HTERT RPE-1 (cell line): ENCODE measurements around the gene BBS1.
"Not testable (repeated sequence)": the region's sequence is repeated elsewhere in the genome, so short reads cannot be mapped to it uniquely, and the experiment has no call there.

Source experiments
- in situ Hi-C: fragments of 300-500 bp; cut with MboI; formaldehyde crosslinking; loops from 4 replicates; pipeline ENCODE4 v1.14.3; 2020; ENCODE audit warnings: low sequenced_read_pairs

Gene BBS1

DNA sequence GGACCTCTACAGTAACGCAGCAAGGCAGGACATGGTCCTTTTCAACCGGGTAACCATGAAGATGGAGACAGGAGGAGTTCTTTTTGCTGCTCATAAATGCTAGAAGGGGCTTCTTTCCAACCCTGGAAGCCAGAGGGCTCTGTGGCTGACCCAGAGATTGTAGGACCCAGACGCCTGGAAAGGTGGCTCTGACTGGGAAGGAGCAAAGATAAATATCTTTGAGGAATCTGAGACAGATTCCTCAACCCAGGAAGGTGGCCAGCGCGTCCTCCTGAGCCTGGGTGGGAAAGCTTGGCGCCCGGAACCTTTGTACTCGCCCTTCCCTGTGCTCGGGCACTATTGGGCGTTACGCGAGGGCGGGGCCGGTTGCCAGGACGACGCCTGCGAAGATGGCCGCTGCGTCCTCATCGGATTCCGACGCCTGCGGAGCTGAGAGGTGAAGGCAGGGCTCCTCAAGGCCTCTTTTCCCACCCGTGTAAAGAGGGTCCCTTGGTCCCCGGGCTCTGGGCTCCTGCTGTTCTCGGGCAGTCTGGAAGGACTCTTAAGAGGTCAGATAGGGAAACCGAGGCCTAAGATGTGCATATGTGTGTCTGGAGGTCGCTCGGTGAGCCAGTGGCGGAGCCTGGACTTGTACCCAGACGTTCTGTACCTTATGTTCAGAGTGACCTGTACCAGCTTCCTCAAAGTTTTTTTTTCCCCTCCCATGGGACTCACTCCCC is at the start of gene BBS1:
Gene BBS1 (plus strand): TSS at position 365 of the 719 bp plus-strand sequence. CDS start 25 bp downstream, at position 390.
- in situ Hi-C loops: no loop called here

DNA sequence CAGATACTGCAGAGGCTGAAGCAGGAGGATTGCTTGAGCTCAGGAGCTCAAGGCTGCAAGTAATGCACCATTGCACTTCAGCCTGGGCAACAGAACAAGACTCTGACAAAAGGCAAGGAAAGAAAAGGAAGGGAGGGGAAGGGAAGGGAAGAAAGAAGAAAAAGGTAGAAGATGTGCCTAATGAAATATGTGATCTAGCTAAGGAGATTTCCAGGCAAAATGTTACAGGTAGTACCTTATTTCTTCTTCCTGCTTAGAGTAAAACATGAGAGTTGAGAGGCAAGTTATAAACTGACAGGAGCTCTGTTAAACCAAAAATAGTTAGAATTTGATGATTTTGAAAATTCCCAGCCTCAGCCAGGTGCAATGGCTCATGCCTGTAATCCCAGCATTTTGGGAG is 48.4 kb upstream of the BBS1 start:
- in situ Hi-C loops: no loop called here

DNA sequence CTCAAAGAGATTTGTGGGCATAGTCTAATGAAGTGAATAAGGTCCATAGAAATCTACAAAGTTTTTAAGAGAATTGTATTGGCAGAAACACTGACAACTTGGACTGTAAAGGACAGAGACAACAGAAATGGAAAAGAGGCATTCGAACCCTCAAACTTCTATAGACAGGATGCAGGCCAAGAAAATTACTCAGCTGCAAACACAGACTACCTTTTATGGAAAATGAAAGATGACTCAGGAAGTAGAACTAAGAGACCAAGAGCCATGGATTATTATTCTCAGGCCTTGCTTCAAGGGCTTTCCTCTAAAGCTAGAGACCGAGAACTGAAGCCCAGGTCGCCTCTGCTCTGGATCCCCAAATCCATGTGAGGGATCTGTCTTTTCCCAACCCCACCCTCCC is 47.5 kb upstream of the BBS1 start:
- in situ Hi-C loops: no loop called here

DNA sequence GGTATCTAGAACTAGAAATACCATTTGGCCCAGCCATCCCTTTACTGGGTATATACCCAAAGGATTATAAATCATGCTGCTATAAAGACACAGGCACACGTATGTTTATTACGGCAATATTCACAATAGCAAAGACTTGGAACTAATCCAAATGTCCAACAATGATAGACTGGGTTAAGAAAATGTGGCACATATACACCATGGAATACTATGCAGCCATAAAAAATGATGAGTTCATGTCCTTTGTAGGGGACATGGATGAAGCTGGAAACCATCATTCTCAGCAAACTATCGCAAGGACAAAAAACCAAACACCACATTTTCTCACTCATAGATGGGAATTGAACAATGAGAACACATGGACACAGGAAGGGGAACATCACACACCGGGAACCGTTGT is 46.3 kb upstream of the BBS1 start:
- in situ Hi-C loops: not testable (repeated sequence)

DNA sequence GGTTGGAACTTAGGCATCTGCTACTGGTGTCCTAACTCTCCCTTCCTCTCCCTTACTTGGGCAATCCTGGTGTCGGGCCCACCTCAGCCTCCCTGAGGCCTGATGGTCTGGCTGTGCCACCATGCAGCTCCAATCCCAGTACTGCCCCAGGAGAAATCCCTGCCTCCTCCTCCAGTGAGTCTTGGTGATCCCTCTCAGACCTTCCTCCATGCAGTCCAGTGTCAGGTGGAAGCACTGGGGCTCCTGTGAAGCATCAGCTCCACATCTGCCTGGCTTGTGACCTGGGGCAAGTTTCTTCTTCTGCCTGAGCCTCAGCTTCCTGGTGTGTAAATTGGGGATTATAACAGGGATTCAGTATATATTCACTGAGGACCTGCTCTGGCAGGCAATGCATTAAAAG is 45.5 kb upstream of the BBS1 start:
- in situ Hi-C loops: no loop called here

DNA sequence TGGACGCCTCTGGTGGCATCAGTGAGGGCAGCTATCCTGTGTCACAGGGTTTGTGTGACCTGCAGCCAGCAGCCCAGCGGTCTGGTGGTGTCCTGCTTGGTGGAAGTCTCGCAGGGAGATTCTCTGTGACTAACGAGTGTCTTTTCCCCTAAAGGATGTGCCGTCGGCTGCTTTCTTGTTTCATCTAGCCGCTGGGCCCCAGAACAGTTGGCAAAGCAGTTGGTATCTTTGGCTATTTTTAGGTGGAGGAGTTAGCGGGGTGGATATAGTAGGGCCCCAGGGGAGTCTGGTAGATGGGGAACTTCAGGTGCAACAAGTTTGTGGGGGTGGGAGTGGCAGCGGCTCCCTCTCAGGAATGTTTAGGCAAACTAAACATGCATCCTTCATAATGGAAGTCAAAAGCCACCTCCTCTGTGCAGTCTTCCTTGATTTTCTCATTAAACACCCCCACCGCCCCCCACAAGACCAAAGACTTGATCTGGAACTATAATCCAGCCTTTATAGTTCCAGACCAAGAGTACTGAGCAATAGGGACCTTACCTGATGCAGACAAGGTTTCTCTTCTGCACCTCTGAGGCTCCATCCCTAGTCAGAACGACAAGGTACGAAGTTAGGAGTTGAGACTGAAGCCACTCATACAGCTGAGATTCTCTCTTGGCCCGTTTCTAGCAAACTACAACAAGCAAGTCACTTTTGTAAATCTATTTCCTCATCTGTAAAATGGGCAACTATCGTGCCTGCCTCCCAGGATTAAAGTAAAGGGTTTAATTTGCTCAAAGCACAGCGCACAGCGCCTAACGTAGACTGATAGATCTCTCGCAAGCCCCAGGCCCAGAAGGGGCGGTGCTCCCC is 44.8 kb upstream of the BBS1 start:
- in situ Hi-C loops: no loop called here

DNA sequence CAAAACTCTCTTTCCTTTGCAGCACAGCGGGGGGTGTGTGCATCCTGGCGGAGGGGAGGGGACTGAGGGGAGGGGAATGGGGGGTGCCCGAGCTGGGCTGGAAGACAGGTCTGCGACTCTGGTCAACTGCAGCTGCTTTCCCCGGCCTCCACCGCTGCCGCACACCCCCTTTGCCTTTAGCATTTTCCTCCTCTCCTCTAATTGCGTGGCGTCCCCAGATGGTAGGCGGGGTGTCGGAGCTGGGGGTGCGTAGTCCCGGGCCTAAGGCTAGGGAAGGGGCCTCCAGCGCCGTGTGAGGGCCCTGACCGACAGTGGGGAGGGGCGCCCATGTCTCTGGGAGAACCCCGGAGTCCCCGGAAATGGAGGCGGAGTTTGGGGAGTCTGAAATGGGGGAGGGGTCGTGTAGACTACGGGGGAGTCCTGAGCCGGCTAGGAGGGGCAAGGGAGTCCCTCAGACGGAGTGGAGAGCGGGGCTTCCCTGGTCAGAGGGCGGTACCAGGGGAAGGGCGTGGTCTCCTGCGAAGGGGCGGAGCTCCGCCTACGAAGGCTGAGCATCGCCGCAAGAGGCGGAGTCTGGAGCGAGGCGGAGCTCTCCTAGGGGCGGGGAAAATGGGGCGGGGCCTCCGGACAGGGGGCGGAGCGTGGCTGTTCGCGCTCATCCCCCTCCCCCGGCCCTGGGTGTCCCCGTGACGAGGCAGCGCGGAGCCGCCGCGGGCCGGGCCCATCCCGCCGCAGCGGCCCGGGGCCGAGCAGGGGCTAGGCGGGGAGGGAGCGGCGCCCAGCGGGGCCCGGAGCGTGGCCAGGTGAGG is 44.0 kb upstream of the BBS1 start, which contains the start of gene PELI3:
Gene PELI3 (plus strand): TSS at position 681 of the 809 bp plus-strand sequence. CDS start 1,224 bp downstream, outside the sequence.
- in situ Hi-C loops: no loop called here

DNA sequence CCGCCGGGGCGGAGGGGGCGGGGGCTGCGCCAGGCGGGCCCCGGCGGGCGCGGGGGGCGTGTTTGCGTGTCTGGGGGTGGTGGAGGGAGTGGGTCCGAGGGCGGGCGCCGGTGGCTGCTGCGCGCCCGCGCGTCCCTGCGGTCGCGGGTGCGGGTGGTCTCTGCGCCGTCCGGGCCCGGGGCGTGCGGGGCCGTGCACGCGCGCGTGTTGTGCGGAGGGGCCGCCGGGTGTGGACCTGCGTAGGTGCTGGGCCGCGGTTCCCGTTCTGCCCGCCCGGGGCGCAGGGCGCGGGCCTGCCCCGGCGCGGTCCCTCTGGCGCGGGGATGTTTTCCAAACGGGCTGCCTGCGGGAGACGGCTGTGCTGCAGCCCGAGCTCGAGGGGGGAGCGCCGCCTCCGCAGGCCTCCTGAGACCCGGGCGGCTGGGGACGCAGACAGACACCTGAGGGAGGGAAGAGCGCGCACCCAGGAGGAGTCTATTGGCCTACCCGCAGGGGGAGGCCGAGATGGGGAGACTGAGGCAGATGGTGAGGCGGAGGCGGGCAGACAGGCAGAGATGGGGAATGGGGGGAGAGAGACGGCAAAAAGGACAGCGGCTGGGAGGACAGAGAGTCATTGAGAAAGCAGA is 43.3 kb upstream of the BBS1 start:
- in situ Hi-C loops: no loop called here

DNA sequence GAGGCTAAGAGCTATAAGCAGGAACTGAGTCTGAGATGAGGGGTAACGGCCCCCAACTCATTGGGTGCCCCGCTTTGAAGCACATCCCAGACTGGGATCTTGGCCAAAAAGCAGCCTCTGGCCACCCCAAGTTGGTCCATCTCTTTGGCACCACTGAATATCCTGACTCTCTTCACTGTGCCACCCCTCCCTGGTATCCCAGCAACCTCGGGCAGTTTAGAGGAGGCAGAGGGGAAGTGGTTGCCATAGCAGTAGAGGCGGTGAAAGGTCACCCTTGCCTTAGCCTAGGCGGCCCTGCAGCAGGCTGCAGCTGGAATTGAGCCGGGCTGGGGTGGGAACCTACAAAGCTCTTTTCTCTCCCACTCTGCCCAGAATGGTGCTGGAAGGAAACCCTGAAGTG is 42.7 kb upstream of the BBS1 start:
- in situ Hi-C loops: no loop called here

DNA sequence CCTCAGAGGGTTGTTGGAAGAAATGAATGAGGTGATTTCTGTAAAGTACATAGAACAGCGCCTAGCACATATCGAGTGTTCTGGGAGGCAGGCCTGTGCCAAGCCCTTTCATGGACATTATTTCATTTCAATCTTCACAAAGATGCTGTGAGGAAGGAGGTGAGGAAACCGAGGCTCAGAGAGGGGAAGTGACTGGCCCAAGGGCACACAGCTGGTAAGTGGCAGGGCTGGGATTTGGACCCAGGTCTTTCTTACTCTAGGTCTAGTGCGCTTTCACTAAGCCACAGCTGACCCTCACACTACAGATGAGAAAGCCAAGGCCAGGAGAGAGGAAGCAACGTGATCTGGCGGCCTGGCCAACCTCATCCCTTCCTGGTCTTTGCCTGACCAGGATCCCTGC is 41.7 kb upstream of the BBS1 start:
- in situ Hi-C loops: no loop called here

DNA sequence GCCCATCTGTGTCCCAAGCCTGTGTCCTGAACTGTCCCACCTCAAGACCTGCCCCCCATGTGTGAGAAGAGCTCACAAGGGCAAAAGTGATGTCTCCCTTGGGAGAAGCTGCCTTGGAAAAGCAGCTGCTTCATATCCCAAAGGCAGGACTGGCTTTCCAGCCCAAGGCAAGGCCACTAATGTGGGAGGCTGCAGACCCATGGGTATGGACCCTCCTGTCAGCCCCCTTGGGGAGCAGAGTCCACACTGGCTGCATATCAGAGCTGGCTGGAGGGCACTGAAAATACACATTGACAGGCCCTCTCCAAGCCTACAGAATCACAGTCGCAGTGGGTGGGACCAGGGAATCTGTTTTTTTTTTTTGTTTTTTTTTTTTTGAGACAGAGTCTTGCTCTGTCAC is 41.0 kb upstream of the BBS1 start:
- in situ Hi-C loops: no loop called here

DNA sequence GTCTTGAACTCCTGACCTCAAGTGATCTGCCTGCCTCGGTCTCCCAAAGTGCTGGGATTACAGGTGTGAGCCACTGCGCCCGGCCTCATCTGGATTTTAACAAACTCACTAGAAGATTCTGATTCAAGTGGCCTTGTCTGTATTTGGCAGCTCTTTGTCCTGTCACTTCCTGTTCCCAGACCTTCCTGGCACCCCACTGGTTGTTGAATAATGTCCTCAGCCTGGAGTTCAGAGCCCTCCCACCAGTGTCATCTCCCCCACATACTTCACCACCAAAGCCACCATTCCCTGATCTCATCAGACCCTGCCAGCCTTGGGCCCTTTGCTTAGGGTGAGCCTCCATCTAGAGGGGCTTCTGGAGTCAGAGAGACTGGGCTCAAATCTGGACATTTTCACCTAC is 40.4 kb upstream of the BBS1 start:
- in situ Hi-C loops: no loop called here

DNA sequence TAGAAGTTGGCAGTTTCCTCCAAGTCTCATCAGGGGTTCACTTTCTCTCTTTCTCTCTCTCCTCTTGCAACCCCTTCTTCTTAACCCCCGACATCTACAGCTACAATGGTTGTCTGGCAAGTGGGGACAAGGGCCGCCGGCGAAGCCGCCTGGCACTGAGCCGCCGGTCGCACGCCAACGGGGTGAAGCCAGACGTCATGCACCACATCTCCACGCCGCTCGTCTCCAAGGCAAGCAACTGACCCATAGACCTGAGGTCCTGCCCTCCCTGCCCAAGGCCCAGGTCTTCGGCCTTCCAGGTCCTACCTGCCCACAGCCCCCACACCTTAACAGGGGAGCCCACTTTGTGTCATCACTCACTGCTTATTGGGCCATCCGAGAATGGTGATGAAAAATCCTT is 39.3 kb upstream of the BBS1 start:
- in situ Hi-C loops: no loop called here

DNA sequence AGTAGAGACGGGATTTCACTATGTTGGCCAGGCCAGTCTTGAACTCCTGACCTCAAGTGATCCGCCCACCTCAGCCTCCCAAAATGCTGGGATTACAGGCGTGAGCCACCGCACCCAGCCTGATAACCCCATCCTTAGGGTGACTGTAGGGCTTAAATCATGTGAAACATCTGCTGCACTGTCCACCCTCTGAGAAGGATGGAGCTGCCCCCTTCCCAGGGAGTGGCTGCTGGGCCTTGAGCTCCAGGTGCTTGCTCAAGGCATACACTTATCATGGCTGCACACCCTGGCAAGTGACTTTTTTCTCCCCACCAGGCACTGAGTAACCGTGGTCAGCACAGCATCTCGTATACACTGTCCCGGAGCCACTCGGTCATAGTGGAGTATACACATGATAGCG is 38.4 kb upstream of the BBS1 start:
- in situ Hi-C loops: no loop called here

DNA sequence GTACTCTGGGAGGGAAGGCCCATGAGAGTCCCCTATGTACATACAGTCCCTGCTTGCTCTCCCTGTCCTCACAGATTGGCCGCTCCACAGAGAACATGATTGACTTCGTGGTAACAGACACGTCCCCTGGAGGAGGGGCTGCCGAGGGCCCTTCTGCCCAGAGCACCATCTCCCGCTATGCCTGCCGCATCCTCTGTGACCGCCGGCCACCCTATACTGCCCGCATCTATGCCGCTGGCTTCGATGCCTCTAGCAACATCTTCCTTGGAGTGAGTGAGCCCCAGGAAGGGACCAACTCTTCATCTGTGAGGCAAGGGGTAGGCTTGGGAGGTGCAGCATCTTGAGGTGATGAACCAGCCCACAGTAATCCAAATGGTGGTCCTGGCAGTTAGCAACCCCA is 37.3 kb upstream of the BBS1 start:
- in situ Hi-C loops: no loop called here

DNA sequence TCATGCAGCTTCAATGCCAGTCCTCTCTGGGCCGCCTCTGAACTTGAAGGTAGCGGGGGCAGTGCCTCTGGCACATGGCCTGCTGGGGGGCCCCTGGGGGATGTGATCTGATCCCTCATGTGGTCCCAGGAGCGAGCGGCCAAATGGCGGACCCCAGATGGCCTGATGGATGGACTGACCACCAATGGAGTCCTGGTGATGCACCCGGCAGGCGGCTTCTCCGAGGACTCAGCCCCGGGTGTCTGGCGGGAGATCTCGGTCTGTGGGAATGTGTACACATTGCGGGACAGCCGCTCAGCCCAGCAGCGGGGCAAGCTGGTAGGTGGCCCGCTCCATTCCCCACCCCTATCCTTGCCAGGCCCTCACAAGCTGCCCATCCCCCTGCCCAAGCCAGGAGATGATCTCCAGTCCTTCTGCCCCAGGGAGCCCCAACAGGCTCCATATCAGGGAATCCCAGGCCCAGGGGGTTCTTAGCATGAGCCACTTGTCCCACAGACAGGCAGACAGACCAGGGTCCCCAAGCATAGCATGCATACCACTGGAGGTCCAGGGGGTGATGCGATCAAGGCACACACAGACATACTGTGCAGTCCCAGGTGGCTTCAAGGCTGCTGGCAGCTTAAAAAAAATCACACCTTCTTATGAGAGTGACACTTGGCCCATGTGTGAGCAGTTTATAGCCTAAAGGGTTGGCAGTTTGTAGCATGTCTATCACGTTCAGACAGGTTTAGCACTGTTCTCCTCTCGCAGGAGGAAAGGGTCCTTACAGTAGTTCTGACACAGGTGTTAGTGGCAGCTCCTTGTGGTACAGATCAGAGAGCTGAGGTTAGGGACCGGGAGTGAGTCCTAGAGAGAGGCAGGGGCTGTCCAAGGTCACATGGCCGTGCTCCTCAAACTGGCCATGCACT is 36.6 kb upstream of the BBS1 start:
- in situ Hi-C loops: no loop called here

DNA sequence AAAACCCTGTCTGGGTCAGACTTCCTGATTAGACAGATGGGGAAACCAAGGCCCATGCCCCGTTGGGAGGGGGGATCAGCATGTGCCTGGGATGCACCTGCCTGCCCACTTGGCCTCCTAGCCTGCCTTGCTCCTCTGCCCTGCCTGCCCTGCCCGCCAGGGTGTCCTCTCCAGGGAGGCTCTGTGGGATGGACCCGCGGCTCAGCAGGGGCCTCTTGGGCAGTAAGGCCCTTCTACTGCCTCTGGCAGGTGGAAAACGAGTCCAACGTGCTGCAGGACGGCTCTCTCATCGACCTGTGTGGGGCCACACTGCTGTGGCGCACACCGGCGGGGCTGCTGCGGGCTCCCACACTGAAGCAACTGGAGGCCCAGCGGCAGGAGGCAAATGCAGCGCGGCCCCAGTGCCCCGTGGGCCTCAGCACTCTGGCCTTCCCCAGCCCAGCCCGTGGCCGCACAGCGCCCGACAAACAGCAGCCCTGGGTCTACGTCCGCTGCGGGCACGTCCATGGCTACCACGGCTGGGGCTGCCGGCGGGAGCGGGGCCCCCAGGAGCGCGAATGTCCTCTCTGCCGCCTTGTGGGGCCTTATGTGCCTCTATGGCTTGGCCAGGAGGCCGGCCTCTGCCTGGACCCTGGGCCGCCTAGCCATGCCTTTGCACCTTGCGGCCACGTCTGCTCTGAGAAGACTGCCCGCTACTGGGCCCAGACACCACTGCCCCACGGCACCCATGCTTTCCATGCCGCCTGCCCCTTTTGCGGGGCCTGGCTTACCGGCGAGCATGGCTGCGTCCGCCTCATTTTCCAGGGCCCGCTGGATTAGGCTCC is 34.9 kb upstream of the BBS1 start:
- in situ Hi-C loops: no loop called here

DNA sequence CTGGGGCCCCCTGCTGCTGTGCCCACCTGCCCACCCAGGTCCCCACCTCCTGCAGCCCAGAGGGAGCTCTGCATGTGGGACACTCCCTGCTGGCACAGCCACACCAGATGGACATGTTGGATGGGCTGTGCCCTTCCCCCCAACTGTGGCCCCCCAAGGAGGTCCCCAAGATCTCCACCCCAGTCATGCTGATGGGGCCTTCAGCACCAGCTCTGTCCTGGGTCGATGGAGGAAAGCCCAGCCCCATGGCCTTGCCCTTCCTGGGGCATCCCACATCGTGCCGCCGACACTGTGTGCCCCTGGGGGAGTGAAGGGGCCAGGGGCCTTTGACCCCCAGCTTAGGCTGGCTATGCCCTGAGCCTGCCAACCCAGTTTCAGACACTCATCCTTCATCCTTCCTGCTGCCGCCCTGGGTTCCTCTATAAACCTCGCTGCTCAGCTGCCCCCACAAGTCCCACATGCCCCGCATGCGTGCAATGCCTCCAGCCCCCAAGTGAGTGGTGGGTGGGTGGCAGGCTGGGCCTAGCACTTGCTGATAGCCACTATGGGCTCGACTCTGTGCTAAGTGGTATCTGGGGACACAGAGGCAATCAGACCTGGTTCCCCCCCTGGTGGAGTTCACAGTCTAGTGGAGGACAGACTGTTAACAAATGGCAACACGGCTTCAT is 34.1 kb upstream of the BBS1 start:
- in situ Hi-C loops: no loop called here

DNA sequence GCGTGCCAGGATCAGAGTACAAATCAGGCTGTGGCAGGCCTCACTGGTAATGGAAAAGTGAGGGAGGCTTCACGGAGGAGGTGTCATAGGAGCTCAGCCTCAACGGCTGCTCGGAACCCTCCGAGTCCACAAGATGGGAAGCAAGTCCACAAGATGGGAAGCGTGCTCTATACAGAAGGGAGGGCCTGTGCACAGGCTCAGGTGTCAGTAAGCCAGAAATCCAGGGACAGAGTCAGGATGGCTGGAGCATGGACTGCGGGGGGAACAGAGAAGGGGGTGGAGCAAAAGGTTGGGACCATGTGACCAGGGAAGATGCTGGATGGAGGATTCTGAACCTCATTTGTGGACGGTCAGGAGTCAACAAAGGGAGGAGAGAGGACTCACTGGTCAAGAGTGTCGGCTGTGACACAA is 33.6 kb upstream of the BBS1 start:
- in situ Hi-C loops: no loop called here
